Measurements from ENCODE around the gene WNK2.

The WNK2 gene

DNA sequence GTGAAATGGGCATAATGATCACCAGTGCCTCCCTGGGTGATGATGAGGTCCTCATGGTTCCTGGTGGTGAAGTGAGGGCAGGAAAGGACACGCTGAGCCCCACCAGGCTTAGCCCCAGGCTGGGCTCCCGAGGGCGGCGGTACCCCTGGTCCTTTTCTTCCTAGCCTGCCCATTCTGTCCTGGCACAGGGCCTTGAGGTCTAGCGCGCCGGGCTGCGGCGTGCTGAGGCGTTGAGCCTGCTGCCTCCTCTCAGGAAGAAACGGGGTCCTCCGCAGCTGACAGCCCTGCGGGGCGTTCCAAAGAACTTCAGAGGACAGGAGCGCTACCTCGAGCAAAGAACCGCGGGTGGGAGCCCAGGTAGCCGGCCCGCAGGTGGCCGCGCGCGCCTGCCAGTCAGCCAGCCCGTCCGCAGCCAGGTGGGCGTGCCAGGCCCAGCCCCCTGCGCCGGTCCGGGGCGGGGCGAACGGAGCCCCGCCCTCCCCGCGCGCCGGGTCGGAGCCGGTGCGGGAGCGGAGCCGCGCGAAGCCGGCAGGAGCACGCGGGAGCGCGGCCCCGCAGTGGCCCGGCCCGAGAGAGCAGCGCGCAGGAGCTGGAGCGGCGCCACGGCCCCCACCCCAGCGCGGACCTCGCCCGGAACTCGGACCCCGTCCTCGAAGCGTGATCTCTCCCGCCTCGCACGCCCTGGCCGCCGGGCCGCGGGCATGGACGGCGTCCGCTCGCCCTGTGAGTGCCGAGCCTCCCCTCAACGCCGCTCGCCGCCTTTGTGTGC is at the start of gene WNK2:
Gene WNK2 (plus strand): TSS at position 477 of the 769 bp plus-strand sequence. CDS start 791 bp downstream, outside the sequence.
- Histone ChIP-seq H3K36me3 (replicated peaks; ENCODE audit: low read depth, low read length) (no peaks in the 10 kb centered on the region), H4K20me1 (ENCODE audit: insufficient read depth, low read length) (no peaks in the 10 kb centered on the region), H3K4me3 (ENCODE audit: low read length) (no peak within 1 kb of the TSS), H3K79me2 (ENCODE audit: low read length) (no peaks in the 10 kb centered on the region), H3K9me3 (ENCODE audit: insufficient read depth, low read length) (no peaks in the 10 kb centered on the region), H2AFZ (ENCODE audit: low read depth, low read length) (no peak within 1 kb of the TSS), H3K4me1 (ENCODE audit: low read length) (peaks cover 7% of the 10 kb centered on the region; the same call in 1 of the 2 replicates), H3K27ac (ENCODE audit: low read length) (no peak within 1 kb of the TSS), H3K9ac (ENCODE audit: low read length) (no peak within 1 kb of the TSS), H3K27me3 (ENCODE audit: low read depth, low read length) (no peaks in the 10 kb centered on the region; the same call in 1 of the 2 replicates), H3K4me2 (ENCODE audit: low read length) (no peak within 1 kb of the TSS)
- TF ChIP-seq, protein P1, sequence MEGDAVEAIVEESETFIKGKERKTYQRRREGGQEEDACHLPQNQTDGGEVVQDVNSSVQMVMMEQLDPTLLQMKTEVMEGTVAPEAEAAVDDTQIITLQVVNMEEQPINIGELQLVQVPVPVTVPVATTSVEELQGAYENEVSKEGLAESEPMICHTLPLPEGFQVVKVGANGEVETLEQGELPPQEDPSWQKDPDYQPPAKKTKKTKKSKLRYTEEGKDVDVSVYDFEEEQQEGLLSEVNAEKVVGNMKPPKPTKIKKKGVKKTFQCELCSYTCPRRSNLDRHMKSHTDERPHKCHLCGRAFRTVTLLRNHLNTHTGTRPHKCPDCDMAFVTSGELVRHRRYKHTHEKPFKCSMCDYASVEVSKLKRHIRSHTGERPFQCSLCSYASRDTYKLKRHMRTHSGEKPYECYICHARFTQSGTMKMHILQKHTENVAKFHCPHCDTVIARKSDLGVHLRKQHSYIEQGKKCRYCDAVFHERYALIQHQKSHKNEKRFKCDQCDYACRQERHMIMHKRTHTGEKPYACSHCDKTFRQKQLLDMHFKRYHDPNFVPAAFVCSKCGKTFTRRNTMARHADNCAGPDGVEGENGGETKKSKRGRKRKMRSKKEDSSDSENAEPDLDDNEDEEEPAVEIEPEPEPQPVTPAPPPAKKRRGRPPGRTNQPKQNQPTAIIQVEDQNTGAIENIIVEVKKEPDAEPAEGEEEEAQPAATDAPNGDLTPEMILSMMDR (IDR thresholded peaks at IDR 0.05; ENCODE audit: low read depth, low read length), result no peak
- TF ChIP-seq EZH2phosphoT487 (IDR thresholded peaks at IDR 0.05; ENCODE audit: low read depth), result no peak

DNA sequence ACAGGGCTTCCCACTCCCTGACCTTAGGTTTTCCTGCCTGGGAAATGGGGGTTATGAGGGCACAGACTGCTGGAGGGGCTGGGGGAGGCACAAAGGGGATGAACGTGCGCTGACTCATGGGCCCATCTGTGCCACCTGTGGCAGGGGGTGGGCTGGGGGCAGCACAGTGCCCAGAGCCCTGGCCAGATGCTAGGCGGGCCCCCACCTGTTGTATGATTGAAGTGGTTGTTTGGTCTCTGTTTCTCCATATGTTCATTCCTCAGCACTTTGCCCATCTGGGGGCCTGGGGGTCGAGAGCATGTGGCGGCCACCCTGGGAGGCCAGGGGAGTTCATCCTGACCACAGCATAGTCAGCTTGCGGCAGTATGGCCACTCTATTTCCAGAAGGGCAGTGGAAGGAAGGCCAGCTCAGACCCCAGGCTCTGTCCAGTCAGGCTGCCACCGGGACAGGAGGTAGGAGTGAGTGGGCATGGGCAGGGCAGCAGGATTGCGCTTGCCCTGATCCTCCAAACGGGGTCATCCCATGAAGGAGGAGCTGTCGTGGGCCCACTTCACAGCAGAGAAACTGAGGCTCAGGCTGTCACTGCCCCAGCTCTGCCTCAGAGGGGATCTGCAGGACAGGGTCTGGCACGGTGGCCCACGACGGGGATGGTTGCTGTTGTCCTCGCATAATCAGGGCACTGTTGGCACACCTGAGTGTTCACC is 49.0 kb upstream of the WNK2 start:
- Histone ChIP-seq H3K9ac (ENCODE audit: low read length) (peak overlapping the region; percentile 76), H3K27ac (ENCODE audit: low read length) (peak overlapping the region; percentile 50)

DNA sequence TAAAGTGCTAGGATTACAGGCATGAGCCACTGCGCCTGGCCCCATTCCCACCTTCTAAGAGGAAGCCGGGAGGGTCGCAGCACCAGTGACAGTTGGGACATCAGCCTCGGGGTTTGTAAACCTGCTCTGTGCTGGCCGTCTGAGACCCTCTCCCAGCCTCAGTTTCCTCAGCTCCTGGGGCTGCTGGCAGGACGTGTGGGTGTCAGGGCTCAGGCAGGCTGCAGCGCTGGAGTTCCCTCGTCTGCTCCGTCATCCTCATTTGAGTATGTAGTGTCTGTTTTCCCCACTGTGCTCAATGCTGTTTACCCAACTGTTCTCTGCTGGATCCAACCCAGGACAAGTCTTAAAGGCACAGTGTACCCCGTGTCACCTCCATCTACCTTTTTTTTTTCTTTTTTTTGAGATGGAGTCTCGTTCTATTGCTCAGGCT is 47.9 kb upstream of the WNK2 start:
- Histone ChIP-seq H3K27me3 (ENCODE audit: low read depth, low read length) (peaks cover 5% of the 10 kb centered on the region; the same call in 1 of the 2 replicates), H3K36me3 (replicated peaks; ENCODE audit: low read depth, low read length) (no peaks in the 10 kb centered on the region), H2AFZ (ENCODE audit: low read depth, low read length) (no peak overlapping the region), H3K79me2 (ENCODE audit: low read length) (peaks cover 14% of the 10 kb centered on the region), H3K27ac (ENCODE audit: low read length) (no peak overlapping the region), H3K9ac (ENCODE audit: low read length) (no peak overlapping the region), H3K4me1 (ENCODE audit: low read length) (peaks cover 25% of the 10 kb centered on the region), H4K20me1 (ENCODE audit: insufficient read depth, low read length) (peaks cover 5% of the 10 kb centered on the region; the same call in 1 of the 2 replicates), H3K4me2 (ENCODE audit: low read length) (peak overlapping the region; percentile 50), H3K9me3 (ENCODE audit: insufficient read depth, low read length) (no peaks in the 10 kb centered on the region), H3K4me3 (ENCODE audit: low read length) (peak overlapping the region; percentile 26)
- TF ChIP-seq, protein P1 (IDR thresholded peaks at IDR 0.05; ENCODE audit: low read depth, low read length), result no peak
- TF ChIP-seq EZH2phosphoT487 (IDR thresholded peaks at IDR 0.05; ENCODE audit: low read depth), result no peak

More for the DNA sequence above, 49.0 kb upstream of the WNK2 start:
- Histone ChIP-seq H3K9me3 (ENCODE audit: insufficient read depth, low read length) (no peaks in the 10 kb centered on the region), H3K4me3 (ENCODE audit: low read length) (peak overlapping the region; percentile 89), H2AFZ (ENCODE audit: low read depth, low read length) (peak overlapping the region; percentile 95), H3K4me1 (ENCODE audit: low read length) (peaks cover 25% of the 10 kb centered on the region), H3K79me2 (ENCODE audit: low read length) (peaks cover 14% of the 10 kb centered on the region), H3K27me3 (ENCODE audit: low read depth, low read length) (peaks cover 5% of the 10 kb centered on the region; the same call in 1 of the 2 replicates), H3K36me3 (replicated peaks; ENCODE audit: low read depth, low read length) (no peaks in the 10 kb centered on the region), H4K20me1 (ENCODE audit: insufficient read depth, low read length) (peaks cover 7% of the 10 kb centered on the region; the same call in 1 of the 2 replicates), H3K4me2 (ENCODE audit: low read length) (peak overlapping the region; percentile 96)
- no peak for TF ChIP-seq EZH2phosphoT487 (IDR thresholded peaks at IDR 0.05; ENCODE audit: low read depth)
- TF ChIP-seq, protein P1 (IDR thresholded peaks at IDR 0.05; ENCODE audit: low read depth, low read length), result no peak

DNA sequence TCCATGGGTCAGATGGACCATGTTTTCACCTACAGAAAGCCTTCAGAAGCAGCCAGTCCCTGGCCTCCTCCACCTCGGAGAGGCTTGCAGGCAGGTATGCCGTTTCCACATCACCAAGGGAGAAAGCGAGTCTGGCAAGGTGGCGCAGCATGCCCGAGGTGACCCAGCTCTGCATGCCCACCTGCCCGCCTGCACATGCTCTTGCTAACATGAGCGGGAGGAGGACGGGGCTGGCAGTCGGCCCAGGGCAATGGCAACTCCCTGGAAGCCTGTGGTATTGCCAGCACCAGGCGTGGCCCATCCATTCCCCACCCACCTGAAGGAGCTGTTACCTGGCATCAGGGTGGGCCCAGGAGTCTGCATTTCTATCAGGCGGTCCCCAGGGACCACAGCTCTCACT is 46.6 kb upstream of the WNK2 start:
- Histone ChIP-seq H3K36me3 (replicated peaks; ENCODE audit: low read depth, low read length) (no peaks in the 10 kb centered on the region), H3K4me1 (ENCODE audit: low read length) (peaks cover 25% of the 10 kb centered on the region), H3K4me3 (ENCODE audit: low read length) (no peak overlapping the region), H3K4me2 (ENCODE audit: low read length) (no peak overlapping the region), H4K20me1 (ENCODE audit: insufficient read depth, low read length) (peaks cover 4% of the 10 kb centered on the region; the same call in 1 of the 2 replicates), H3K9ac (ENCODE audit: low read length) (no peak overlapping the region), H2AFZ (ENCODE audit: low read depth, low read length) (no peak overlapping the region), H3K27me3 (ENCODE audit: low read depth, low read length) (peaks cover 5% of the 10 kb centered on the region; the same call in 1 of the 2 replicates), H3K9me3 (ENCODE audit: insufficient read depth, low read length) (no peaks in the 10 kb centered on the region), H3K27ac (ENCODE audit: low read length) (no peak overlapping the region), H3K79me2 (ENCODE audit: low read length) (peaks cover 12% of the 10 kb centered on the region)
- TF ChIP-seq, protein P1 (IDR thresholded peaks at IDR 0.05; ENCODE audit: low read depth, low read length), result no peak
- TF ChIP-seq EZH2phosphoT487 (IDR thresholded peaks at IDR 0.05; ENCODE audit: low read depth), result no peak

Data from OCI-LY3 (cell line).